NCI-H446 (cell line): ENCODE results near the gene CDH24.
"Not testable (repeated sequence)": the region's sequence is repeated elsewhere in the genome, so short reads cannot be mapped to it uniquely, and the experiment has no call there.

Experiments
- DNase-seq, 2 experiments: peaks; one replicate each; lab custom pipeline; 2025; lab: John Stamatoyannopoulos, UW

The CDH24 gene

DNA sequence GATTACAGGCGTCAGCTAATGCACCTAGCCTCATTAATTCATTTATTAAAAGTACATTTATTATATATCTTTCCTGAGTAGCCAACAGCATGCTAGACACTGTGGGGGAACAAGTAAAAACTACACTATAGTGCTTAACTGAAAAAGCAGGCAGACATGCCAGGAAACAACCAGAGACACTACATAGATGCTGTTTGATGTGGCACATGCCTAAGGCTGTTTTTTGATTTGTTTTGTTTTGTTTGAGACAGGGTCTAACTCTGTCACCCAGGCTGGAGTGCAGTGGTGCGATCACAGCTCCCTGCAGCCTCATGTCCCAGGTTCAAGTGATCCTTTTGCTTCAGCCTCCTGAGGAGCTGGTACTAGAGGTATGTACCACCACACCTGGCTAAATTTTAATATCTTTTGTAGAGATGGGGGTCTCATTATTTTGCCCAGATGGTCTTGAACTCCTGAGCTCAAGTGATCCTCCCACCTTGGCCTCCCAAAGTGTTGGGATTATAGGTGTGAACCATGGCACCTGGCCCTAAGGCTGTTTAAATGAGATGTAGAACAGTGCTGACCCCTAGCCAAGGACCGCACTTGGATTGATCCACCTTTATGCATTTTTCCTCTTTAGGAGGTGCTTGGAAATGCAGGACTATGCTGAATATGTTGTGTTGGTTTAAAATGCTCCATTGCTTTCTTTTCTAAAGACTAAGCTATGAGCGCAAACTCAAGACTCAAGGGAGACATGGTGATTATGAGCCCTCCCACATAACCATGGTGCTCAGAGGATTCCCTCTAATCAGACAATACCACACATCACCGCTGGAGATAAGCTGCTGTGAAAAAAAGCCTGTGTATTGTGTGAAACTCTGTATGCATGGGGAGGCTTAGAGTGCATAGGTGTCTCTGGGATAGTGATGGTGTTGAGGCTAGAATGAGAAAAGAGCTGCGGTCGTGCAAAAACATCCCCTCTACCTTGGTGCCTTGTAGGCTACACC lies 36.9 kb downstream of the CDH24 start:
- DNase-seq = no peak

DNA sequence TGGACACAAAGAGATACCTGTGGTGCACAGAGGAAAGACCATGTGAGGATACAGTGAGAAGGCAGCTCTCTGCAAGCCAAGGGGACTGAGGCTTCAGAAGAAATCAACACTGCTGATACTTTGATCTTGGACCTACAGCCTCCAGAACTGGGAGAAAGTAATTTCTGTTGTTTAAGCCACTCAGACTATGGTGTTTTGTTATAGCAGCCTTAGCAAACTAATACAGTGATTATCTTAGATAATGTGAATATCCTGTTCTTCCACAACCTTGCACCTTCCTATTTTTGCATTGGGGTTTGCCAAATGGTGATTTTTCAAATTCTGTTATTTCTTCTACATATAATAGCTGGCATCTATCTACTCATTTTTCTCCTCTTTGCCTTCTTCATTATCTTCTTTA lies 39.2 kb downstream of the CDH24 start:
- DNase-seq = no peak

DNA sequence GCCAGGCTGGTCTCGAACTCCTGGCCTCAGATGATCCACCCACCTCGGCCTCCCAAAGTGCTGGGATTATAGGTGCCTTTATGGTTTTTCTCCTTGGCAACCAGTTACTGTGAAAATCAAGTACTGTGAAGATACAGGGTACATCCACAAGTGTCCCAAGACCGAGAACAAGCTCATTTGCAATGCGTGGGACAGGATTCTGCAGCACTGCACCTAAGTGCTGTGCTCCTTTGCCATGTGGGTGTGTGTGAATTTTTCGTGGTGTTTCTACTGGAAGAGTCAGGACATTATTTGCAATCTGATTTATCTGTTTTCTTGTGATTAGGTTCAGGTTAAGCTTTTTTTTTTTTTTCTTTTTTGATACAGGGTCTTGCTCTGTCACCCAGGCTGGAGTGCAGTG lies 40.2 kb downstream of the CDH24 start:
- DNase-seq = no peak

DNA sequence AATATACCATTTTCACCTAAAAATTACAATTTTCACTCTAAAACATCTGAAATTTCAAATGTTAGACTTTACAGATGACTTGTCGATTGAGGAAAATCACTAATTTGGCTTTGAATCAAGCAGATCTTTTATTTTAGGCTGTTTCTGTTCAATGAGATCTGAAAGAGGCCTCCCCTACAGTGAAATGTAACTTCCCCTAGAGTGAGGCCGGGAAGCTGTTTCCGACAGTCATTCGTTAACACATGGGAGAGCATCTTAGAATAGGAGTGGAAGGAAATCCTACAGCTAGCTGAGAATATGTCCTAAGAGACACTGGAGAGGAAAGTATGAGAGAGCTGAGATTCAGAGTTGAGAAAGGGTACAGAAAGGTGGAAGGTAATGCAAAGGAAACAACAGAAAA lies 41.7 kb downstream of the CDH24 start:
- DNase-seq = no peak

DNA sequence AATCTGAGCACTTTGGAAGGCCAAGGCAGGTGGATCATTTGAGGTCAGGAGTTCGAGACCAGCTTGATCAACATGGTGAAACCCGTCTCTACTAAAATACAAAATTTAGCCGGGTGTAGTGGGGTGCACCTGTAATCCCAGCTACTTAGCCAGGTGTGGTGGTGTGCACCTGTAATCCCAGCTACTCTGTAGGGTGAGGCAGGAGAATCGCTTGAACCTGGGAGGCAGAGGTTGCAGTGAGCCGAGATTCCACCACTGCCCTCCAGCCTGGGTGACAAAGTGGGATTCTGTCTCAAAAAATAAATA lies 43.6 kb downstream of the CDH24 start:
- DNase-seq = not testable (repeated sequence)

DNA sequence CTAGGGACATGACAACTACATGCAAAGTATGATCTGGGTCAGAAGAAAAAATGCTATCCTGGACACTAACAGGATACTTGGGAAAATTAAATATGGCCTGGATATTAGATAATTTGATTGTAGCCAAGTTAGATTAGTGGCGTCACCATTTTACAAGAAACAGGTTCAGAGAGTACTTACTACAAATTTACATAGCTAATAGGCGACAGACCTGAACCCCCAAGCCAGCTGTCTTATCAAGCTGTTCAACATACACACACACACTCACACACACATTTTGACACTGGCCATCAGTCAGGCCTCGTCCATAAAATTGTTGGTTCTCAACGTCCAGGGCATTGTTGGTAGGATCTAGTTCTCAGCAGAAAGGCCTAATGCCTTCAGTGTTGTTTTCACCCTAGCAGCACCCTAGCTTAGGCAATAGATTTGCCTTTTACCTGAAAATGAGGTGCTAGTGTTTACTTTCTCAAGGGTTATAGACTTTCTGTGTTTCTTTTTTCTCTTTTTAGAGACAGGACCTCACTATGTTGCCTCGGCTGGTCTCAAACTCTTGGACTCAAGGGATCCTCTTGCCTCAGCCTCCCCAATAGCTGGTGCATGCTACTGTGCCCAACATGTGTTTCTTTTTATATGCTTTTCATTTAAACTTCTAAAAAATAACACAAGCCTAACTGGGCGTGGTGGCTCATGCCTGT lies 44.1 kb downstream of the CDH24 start:
- no peak for DNase-seq

DNA sequence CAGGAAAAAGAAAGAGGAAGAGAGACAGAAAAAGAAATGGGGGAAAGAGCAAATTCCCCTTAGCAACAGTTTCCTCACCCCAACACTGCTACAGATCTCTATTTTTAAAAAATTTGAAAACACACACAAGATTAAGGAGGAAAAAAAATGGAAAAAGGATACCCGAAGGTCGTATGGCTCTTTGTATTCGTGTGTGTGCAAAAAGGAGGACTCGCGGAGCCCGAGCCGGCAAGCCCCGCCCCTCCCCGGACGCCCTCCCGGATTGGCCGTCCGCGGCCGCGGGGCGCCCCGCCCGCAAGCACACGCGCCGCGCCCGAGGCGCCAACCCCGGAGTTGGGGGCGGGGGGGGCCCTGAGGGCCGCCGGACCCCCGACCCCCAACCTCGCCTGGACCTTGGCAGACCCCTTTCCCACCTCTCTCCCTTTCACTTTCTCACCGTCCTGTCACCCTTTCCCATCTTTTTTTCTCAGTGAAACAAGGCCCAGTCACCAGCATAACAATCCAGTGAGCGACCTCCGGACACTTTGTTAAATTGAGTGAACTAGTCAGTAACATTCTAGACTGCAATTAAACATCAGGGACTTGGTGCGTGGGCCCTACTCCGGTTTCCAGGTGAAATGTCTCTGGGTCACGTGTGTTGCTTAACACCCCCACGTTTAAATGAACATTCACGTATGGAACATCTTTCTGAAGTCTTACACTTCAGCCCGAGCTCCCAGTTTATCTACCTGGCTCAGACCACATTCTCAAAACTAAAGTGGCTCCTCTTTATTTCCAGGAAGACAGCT lies 47.2 kb downstream of the CDH24 start, which contains the start of gene C14orf93:
TSS of gene C14orf93 (minus strand) at position 205 of the 788 bp plus-strand sequence. CDS start 11,120 bp downstream, outside the sequence.
- DNase-seq = peak; percentile 43 to 79

DNA sequence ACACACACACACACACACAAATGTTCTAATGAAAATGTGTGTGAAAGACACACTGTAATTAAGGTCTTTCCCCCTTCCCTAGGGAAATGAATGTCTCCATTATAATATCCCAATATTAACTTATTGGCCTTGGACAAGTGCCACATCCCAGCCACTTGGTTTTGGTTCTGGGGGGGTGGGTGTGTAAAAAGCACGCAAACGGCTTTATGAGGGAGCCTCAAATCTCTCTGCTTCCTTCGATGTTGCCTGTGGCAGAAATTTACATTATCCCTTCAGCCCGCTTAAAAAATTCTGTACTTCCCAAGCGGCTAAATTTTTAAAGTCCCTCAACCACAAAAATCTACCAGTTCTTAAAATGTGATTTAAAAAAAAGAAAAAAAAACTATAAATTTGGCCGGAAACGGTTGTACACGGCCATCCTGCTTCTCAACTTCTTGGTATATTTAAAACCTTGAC lies 47.8 kb downstream of the CDH24 start:
- DNase-seq = no peak

DNA sequence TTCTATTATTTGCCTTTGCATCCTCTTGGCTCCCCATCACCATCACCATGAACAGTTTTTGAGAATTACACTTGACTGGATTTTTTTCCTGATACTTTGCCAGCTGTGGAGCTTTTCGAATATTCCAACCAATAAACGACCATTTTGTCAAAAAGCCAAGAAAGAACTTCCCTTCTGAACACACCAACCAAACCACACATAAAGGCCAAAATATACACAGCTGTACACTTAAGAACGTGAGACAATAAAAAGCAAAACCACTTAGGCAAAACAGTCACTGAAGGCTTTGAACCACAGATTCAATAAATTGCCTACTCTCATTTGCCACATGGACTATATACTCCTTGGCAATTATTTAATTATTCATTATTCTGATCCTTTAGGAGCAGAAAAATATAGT lies 48.5 kb downstream of the CDH24 start:
- peak; percentile 21 to 71 for DNase-seq

DNA sequence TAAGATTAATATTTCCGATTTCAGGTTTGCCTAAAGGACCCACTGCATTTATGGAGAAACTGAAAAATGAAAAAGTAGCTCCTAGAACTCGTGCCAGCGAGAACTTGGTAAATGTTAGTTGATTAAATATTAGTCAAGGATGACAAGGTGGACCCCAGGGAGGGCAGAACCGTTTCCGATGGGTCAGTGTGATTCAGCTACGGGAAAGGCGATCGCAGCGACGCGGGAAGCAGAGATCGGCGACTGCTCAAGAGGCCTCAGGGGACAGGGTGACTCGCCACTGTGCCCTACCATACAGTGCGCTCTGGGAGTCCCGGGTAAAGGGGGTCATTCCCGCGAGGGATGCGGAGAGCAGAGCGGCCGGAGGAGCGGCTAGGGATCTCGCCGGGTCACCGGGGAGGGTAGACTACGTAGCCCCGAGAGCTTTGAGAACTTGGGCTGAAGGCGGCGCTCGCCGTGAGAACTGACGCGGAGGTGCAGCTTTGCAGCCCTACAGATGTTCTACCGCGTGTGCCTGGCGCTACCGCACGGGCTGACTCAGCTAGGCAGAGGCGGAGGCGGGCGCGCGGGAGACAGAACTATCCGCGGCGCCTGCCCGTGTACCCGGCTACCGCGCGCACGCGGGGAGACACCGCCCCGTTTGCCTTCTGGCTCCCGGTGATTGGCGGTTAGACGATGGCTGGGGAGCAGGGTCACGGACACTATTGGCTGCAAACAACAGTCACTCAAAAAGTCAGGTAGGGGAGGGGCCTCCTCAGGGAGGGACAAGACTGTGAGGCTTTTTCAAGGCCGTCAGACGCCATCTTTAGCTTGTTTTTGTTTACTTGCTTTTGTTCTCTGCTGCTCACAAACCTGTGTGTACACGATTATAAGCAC lies 50.5 kb downstream of the CDH24 start:
- peak; percentile 98 to 99 for DNase-seq

DNA sequence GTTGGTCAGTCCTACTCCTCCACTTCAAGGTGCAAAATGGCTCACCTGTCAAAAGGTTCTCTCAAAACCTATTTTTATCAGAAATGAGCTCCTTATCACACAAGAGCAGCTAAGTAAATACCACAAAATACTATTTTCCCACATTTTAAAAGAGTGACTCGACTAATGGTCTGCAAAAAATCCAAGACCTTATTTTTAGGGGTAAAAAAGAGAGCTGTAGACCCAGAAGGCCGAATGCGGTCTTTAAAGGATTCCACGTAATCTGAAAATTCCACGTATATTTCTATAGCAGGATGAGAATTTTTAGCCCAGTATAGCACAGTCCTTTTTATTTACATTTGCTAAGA lies 51.2 kb downstream of the CDH24 start:
- DNase-seq = no peak

DNA sequence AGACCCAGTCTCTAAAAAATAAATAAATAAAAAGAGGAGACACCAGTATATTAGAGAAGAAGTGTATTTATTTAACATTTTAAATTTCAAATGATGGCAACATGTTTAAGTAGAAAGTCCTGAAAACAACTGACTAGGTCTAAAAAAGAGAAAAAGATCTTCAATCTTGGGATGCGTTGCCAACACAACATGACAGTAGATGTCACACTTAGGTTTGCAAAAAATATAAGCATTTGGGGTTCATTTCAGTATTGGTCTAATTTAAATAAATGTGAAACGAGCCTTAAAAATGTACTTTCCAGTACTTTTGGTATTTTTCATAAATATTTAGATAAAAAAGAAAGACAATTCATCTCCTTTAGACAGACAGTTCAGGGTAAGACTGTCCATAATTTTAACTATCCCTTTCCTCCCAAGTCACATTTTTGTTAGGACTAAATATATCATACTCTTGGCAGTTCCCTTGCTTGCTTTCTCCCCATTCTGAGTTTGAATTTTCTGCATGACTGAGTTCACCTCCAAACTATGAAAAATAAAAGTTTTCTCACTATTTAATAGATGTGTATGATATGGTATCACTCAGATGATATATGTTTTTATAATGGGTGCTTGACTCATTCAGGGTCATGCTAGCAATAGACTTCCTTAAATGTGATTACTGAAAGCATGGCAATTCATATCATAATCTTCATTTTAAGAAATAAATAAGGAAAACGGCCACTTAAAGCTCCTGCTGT lies 51.7 kb downstream of the CDH24 start:
- no peak for DNase-seq

DNA sequence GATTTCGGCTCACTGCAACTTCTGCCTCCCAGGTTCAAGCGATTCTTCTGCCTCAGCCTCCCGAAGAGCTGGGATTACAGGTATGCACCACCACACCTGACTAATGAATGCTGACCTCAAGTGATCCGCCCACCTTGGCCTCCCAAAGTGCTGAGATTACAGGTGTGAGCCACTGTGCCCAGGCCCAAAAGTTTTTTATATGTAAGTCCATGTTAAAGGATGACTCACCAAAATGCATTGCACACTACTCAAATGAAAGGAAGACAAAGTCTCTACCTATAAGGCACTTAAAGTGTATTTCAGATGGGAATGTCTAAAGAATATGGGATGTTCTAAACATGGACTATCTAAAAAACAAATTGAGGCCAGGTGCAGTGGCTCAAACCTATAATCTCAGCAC lies 53.0 kb downstream of the CDH24 start:
- not testable (repeated sequence) for DNase-seq

DNA sequence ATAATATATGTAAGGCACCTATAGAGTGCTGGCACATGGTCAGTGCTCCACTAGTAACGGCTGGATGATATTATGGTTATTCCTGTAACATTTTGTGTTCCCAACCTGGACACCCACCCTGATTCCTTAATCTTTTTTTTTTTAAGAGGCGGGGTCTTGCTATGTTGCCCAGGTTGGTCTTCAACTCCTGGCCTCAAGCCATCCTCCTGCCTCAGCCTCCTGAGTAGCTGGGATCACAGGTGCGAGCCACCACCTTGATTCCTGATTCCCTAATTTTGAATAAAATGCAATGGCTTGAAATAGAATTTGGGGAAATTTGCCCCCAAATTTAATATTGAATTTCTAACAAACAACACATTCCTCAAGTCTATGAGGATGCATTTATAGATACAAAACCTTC lies 54.7 kb downstream of the CDH24 start:
- no peak for DNase-seq

DNA sequence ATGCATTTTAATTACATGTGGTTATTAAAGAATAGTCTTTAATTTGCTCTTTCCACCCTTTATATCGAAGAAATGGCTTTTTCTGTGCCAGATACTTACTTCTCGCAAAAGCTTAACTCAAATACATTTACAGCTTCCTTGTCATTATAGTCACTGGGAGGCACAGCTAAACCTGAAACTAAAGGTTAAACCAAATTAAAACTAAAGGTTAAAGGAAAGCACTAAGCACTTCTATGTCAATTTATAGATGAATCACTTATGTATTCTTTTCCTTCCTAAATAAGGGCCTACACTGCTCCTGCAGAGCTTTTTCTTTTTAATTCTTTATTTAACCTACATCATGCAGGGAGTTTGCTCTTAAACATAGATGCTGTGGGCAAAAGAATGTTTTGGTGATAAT lies 56.5 kb downstream of the CDH24 start:
- DNase-seq = no peak

DNA sequence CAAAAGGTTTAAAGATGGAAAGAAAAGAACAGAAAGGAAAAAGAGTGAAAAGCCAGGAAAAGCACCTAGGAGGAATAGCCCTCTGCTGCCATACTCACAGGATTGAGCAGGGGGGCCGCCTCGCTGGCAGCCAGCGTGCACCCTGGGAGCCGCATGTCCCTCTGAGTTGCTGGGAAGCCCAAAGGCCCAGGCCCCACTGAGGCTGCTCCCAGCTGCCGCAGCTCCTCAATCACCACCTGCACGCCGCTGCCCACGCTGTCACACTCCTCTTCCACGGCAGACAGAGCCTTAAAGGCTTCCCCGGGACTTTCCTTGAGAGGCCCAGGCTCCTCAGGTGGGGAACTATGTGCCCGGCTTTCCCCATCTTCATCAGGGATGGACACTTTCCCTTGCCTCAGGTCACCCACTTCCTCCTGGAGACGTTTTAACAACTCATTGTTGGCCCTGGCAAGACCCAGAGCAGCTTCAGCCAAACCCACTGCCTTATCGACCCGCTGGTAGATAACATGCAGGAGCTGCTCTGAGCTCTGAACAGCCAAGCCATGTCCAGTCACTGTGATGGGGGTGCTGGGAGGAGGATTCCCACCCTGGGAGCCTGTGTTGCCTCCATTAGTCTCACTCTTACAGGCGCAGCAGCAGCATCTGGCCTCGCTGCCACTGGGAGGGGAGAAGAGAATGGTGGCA lies 58.8 kb downstream of the CDH24 start:
- DNase-seq = no peak

DNA sequence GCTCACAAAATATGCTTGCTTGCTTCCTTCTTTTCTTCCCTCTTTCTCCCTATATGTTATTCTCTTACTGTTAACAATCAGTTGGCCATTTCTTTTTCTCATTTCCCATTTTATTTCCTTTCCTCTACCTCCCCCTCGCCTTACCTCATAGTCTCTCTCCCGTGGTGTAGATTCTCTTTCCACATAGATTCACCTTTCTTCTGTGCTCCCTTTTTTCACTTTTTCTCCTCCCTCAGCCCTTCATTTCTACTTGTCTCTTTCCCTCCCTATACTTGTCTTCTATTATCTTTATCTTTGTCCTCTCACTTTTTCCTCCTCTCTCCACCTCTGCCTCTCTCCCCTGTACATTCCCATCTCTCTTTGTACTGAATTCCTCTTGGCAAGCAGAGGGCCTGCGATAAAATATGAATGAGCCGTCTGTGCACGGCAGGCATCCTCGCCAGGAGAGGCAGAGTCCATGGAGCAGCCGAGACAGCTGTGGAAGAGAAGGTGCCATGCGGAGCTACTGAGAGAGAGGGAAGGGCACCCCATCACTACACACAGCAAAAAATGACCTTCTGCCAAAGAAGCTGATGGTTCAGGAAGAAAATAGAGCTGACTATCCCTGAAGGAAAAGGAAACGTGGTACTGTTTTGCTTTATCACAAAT lies 59.5 kb downstream of the CDH24 start:
- DNase-seq = peak in 1 of 2 experiments; percentile 49
